BLaER1 (cell line): Measurements from ENCODE around the gene CATSPERD.

ENCODE experiments used
- H3K27ac ChIP-seq: shearing (Covaris generic); formaldehyde crosslinking; 2 replicates; pipeline ENCODE4 v1.8.1; 2022
- H3K27me3 ChIP-seq: shearing (Covaris generic); formaldehyde crosslinking; 2 replicates; pipeline ENCODE4 v1.8.1; 2022
- H3K36me3 ChIP-seq: shearing (Covaris generic); formaldehyde crosslinking; 2 replicates; pipeline ENCODE4 v1.8.1; 2022
- H3K4me1 ChIP-seq: shearing (Covaris generic); formaldehyde crosslinking; 2 replicates; pipeline ENCODE4 v1.8.1; 2022
- H3K4me2 ChIP-seq: shearing (Covaris generic); formaldehyde crosslinking; 2 replicates; pipeline ENCODE4 v1.8.1; 2022
- H3K4me3 ChIP-seq: shearing (Covaris generic); formaldehyde crosslinking; 2 replicates; pipeline ENCODE4 v1.8.1; 2022
- H3K9ac ChIP-seq: shearing (Covaris generic); formaldehyde crosslinking; 2 replicates; pipeline ENCODE4 v1.8.1; 2022
- H3K9me3 ChIP-seq: shearing (Covaris generic); formaldehyde crosslinking; 2 replicates; pipeline ENCODE4 v1.8.1; 2022
- H4K20me1 ChIP-seq: shearing (Covaris generic); formaldehyde crosslinking; 2 replicates; pipeline ENCODE4 v1.8.1; 2022
- Cebpa-rat ChIP-seq: shearing (Covaris generic); IDR thresholded peaks from 2 replicates; pipeline ENCODE4 v1.8.1; 2022

CATSPERD gene

DNA sequence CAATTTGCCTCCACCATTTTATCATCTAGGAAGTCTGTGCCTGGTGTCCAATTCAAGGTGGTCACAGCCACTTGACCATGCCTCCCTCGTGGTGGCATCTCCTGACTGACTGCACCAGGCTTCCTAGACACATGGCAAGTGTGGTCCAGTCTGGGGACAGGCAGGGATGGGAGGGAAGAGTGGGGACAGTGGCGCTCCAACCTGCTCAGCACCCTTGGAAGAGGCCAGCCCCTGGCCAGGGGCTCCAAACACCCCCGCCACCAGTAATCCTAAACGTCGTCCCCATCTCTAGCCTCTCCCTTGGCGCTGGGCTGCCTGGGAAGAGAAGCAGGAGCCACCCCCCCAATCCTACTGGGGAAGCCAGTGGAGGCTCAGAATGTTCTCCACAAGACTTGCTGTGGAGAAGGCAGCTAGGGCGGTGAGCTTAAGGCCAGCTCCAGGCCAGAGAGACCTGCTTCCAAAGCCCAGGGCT, 27.7 kb upstream of the CATSPERD start:
- Histone ChIP-seq H3K9ac (peak overlapping the region; percentile 98; the same call in 1 of the 2 replicates), H3K9me3 (no peaks in the 10 kb centered on the region), H3K4me2 (peak overlapping the region; percentile 89), H3K36me3 (peaks cover 60% of the 10 kb centered on the region), H3K4me1 (peaks cover 17% of the 10 kb centered on the region), H3K27ac (no peak overlapping the region), H4K20me1 (peaks cover 76% of the 10 kb centered on the region), H3K27me3 (no peaks in the 10 kb centered on the region), H3K4me3 (no peak overlapping the region)
- no peak for TF ChIP-seq Cebpa-rat

DNA sequence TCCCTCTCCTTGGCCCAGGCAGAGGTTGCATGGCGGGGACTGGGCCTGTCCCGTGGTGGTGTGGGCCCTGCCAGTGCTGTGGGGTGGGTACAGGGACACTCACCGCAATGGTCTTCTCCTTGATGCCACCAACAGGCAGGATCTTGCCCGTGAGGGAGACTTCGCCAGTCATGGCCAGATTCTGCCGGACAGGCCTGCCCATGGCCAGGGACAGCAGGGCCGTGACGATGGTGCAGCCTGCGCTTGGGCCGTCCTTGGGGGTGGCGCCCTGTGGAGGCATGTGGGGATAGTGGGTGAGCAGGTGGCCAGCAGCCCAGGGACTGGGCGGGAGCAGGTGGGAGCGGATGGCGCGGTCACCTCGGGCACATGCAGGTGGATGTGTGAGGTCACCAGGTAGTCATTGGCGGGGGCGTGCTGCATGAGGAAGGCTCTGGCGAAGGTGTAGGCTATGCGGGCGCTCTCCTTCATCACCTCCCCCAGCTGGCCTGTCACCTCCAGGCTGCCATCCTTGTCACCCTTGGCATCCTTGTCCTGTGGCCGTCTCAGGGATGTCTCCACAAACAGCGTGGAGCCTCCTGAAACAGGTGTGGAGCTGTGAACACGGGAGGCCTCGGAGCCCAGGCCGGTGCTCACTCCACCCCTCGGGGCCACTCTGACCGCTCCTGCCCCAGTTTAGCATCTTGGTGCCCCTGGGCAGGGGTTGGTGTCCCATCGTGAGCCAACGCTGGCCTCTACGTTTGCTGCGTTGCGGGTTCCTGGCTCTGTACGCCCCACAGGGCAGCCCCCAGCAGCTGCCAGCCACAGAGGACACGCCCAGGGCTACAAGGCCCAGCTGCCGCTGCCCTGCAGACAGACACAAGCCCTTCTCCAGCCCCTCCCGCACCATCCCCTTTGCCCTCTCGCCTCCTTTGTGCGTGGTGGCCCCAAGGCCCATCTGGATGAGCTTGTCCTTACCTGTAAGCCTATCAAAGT, 27.0 kb upstream of the CATSPERD start:
- peaks cover 22% of the 10 kb centered on the region for H3K4me1 ChIP-seq
- no peak for TF ChIP-seq Cebpa-rat
- peak overlapping the region; percentile 98; the same call in 1 of the 2 replicates for H3K9ac ChIP-seq
- H3K4me2 ChIP-seq: no peak overlapping the region
- no peak overlapping the region for H3K4me3 ChIP-seq
- no peaks in the 10 kb centered on the region for H3K9me3 ChIP-seq
- H3K27ac ChIP-seq: no peak overlapping the region
- no peaks in the 10 kb centered on the region for H3K27me3 ChIP-seq
- peaks cover 83% of the 10 kb centered on the region for H4K20me1 ChIP-seq
- peaks cover 66% of the 10 kb centered on the region for H3K36me3 ChIP-seq

- TF ChIP-seq Cebpa-rat: no peak
- Histone ChIP-seq H3K27me3 (no peaks in the 10 kb centered on the region), H3K36me3 (peaks cover 75% of the 10 kb centered on the region), H3K9ac (no peak overlapping the region), H3K4me2 (no peak overlapping the region), H3K9me3 (no peaks in the 10 kb centered on the region), H3K4me1 (peaks cover 31% of the 10 kb centered on the region), H4K20me1 (peaks cover 92% of the 10 kb centered on the region), H3K4me3 (no peak overlapping the region), H3K27ac (no peak overlapping the region)
These were observed 26.1 kb upstream of the CATSPERD start for GRCh38 chr19:5694167-5694955.

DNA sequence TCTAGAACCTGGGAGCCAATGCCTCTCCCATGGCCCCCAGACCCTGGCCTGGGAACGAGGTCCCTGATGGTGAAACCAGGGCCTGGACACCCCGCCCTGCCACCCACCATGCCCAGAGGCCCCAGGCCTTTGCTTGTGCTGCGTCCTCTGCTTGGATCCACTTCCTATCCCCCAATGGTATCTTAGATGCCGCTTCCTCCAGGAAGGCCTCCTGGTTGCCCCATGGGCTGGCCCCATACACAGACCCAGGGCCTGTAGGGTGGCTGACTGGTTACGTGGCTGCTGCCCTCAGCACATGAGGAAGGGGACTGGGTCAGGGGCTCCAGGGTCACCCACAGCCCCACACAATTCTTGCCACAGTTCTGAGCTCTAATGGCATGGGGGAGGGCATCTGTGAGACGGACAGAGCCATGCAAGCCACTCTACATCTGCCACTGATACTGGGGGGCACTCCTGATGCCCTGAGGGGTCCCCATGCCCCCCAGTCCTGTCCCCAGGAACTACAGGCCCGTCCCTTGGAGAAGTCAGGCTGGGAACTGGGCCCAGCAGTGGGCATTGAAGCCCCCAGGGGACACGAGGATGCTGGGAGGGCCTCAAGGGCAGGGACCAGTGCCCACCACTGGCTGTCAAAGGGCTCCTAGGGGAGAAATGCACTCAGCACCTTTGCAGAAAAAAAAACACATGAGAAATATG, 25.3 kb upstream of the CATSPERD start:
- no peaks in the 10 kb centered on the region for H3K27me3 ChIP-seq
- H3K4me3 ChIP-seq: no peak overlapping the region
- peaks cover 34% of the 10 kb centered on the region for H3K4me1 ChIP-seq
- no peak overlapping the region for H3K27ac ChIP-seq
- no peak for TF ChIP-seq Cebpa-rat
- H3K9me3 ChIP-seq: no peaks in the 10 kb centered on the region
- no peak overlapping the region for H3K4me2 ChIP-seq
- H3K36me3 ChIP-seq: peaks cover 82% of the 10 kb centered on the region
- no peak overlapping the region for H3K9ac ChIP-seq
- H4K20me1 ChIP-seq: peaks cover 100% of the 10 kb centered on the region

- no peaks in the 10 kb centered on the region for H3K27me3 ChIP-seq
- peaks cover 88% of the 10 kb centered on the region for H3K36me3 ChIP-seq
- H3K4me1 ChIP-seq: peaks cover 41% of the 10 kb centered on the region
- H3K27ac ChIP-seq: no peak overlapping the region
- peaks cover 100% of the 10 kb centered on the region for H4K20me1 ChIP-seq
- H3K9ac ChIP-seq: no peak overlapping the region
- no peak overlapping the region for H3K4me2 ChIP-seq
- TF ChIP-seq Cebpa-rat: no peak
- H3K4me3 ChIP-seq: no peak overlapping the region
- H3K9me3 ChIP-seq: no peaks in the 10 kb centered on the region
These were observed 24.7 kb upstream of the CATSPERD start for GRCh38 chr19:5695649-5696195.

DNA sequence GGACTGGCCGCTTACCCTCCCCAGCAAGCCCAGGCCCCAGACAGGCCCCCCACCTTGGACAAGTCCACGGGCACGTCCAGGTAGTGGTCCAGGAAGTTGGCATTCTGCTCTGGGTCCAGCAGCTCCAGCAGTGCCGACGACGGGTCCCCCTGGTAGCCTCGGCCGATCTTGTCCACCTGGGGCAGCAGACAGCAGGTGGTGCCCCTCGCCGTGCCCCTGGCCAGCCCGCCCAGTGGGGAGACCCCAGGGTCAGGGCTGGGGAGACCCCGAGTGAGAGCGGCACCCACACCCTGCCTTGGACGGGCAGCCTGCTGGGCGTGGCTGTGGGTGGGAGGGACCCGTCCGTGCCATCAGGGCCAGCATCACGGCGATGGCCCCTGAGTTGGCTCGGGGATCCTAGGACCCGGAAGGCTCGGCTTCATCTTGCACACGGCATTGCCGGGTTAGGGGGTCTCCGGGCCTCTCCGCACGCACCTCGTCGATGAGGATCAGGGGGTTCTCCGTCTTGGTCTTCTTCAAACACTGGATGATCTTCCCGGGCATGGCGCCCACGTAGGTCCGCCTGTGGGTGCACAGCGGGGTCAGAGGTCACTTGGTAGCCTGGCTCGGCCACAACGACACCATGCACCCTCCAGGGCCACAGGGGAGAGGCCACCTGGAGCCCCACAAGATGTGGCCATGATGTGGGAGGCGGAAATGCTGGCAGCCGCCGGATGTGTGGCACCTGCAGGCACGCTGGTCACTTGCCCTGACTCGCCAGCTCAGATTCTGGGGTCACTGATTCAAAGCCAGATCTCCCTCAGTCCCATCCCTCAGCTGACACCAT, 24.0 kb upstream of the CATSPERD start:
- Histone ChIP-seq H3K4me2 (no peak overlapping the region), H4K20me1 (peaks cover 100% of the 10 kb centered on the region), H3K36me3 (peaks cover 94% of the 10 kb centered on the region), H3K9ac (no peak overlapping the region), H3K9me3 (no peaks in the 10 kb centered on the region), H3K4me1 (peaks cover 44% of the 10 kb centered on the region), H3K4me3 (no peak overlapping the region), H3K27me3 (no peaks in the 10 kb centered on the region), H3K27ac (no peak overlapping the region)
- no peak for TF ChIP-seq Cebpa-rat

GRCh38 chr19:5697022-5697889, 23.2 kb upstream of the CATSPERD start:
- Histone ChIP-seq H3K27me3 (no peaks in the 10 kb centered on the region), H3K9me3 (no peaks in the 10 kb centered on the region; the same call in 1 of the 2 replicates), H3K9ac (no peak overlapping the region), H3K4me2 (no peak overlapping the region), H3K36me3 (peaks cover 94% of the 10 kb centered on the region), H3K27ac (no peak overlapping the region), H4K20me1 (peaks cover 92% of the 10 kb centered on the region), H3K4me1 (peaks cover 37% of the 10 kb centered on the region), H3K4me3 (no peak overlapping the region)
- no peak for TF ChIP-seq Cebpa-rat
